ENCODE measurements around the gene PPOX.

PPOX gene

DNA sequence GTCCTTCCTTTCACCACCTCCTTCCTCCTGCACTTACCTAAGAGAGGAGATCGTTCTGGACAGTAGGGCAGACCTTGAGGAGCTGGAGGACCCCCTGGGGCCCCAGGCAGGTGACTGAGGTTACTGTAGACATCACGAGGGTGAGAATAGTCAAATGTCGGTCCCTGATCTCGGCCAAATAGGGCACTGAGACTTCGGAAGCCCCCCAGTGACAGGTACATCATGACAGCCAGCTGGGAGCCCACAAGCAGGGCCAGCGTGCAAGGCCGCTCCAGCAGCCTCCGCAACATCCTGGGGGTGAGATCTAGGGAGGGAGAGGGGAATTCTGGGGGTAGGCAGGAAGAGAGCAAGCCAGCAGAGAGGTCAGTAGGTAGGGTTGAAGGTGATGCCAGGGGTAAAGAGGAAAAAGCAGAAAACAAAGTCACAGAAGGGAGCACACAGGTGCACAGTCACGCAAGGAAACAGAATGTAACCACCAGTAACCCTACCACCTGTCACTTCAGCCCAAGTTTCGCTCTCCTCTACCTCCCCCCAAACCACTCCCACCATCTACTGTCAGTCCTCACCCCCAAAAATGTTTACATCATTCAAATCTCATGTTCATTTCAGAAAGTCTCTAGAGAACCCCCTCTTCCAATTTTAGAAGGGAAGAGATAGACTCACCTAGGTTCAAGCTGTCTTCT, 9.7 kb downstream of the PPOX start:
- DNase-seq (ENCODE audit: low read depth in 2 of 2): no peak

DNA sequence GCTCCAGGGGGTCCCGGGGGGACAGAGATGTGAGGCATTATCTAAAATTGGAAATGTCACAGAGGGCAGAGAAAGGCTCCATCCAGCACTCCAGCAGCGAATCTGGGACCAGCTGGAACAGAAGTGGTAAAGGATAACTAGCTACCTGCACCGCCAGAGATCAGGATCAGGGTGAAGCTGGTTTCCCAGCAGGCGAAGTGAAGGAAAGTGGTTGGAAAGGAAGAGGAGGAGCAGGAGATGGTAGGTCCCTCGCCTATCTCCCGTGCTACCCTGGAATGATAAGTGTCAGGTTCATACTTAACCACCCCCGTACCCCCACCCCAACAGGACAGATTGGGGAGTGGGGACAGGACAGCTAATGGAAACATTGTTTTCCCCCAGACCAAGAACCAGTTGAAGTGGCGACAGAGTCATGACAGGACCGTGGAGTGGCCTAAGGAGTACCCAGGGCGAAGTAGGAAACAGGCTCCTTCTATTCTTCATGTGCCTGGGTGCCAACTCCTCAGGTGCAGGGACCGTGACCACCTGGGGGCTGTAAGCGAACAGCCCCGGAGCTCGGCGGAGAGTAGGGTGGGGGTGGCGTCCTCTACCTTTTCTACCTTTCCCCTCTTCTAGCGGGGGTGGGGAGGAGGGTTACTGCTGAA, 10.4 kb downstream of the PPOX start:
- DNase-seq (ENCODE audit: low read depth in 2 of 2): no peak

DNA sequence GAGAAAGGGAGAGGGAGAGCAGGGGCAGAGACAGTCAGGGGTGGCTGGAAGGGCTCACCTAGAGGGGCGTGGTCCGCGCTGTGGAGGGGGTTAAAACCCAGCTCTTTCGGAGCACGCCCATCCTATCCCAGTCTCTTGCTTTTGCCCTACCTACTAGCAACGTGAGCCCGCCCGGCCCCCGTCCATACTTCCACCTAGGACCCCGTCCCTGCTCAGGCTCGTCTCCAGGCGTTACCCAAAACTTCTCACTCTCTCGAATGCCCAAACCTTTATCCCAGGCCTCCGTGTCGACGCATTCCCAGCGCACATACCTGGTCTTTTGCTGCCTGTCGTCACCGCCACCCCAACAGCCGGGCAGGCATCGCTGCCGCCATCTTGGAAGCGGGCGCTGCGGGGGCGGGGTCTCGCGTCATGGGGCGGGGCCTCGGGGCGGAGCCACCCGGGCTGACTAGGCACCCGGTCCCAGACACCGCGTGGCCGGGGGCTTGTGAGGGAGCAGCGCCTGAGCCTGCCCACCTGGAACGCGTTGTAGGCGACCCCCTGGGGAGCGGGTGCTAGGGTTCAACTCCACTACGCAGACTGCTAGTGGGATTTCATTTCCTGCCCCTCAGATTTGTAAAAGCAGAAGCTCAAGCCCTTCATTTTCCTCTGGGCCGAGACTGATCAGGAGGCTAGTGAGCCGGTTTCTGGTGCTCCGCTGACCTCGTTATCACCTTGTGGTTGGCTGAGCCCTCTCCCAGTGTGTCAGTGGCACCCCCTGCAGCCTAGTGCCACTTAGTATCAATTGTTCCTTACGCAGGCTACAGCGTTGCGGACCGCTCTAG, 11.1 kb downstream of the PPOX start, which contains the start of gene B4GALT3:
B4GALT3 (minus strand) TSS at position 396 of the 824 bp plus-strand sequence. CDS start 1,447 bp downstream, outside the sequence.
- peak; percentile 90 to 91 for DNase-seq (ENCODE audit: low read depth in 2 of 2)

DNA sequence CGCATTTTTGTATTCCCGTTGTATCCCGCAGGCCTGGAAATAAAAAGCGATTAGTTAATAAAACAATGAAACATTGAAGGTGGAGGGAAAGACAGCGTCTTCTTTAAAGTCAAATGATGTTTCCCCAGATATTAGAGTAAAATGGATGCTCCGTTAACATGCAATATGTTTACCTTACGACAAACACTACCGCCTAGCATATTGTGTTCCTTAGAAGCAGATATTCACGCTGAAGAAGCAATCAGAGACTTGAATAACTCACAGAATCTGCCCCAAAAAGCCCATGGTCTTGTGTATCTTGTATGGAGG, 11.7 kb downstream of the PPOX start:
- no peak for DNase-seq (ENCODE audit: low read depth in 2 of 2)

DNA sequence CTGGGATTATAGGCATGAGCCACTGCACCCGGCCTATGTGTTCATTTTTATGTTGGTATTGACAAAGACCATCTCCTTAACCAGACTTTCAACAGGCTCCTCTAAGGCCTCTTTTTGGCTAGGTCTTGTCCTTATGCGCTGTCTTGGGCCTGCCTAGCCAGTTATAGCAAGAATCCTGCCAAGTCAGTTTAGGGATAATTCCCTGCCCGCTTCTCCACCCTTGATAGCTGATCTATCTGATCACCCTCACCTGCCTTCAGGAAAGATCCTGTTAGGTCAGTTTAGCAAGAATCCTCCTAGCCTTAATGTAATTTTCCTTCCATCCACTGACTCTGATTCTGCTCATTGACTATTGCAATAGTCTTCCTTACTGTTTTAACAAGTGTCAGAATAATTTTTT, 13.5 kb downstream of the PPOX start:
- DNase-seq (ENCODE audit: low read depth in 2 of 2): no peak

DNA sequence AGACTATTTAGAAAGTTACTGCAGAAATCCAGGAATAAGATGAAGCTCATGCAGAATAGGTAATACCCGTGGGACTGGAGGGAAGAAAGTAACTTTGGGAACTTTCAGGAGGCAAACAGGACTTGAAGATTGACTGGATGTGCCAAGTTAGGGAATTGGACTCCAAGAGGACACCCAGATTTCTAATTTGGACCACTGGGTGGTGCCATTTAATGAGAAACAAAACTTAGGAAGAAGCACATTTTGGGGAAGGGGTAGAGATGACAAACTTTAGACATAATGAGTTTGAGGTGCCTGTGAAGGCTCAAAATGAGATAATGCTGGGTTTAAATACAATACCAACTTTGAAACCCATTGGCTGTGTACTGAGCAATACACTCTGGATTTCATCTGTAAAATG, 14.4 kb downstream of the PPOX start:
- DNase-seq (ENCODE audit: low read depth in 2 of 2): no peak

DNA sequence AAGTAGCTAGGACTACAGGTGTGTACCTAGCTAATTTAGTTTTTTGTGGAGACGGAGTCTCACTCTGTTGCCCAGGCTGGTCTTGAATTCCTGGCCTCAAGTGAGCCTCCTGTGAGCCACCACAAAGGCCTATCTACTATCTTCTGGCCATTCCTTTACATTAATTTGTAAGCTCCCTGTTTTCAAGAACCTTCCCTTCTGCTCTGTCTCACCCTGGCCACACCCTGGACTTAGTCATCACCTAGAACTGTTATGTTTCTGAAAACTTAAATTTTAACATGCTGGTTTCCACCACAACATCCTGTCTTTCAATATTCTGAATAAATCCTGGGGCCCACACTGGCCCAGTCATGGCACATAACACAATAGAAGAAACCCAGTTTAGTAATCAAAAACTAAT, 16.0 kb downstream of the PPOX start:
- DNase-seq (ENCODE audit: low read depth in 2 of 2): peak in 1 of 2 donors; percentile 48

DNA sequence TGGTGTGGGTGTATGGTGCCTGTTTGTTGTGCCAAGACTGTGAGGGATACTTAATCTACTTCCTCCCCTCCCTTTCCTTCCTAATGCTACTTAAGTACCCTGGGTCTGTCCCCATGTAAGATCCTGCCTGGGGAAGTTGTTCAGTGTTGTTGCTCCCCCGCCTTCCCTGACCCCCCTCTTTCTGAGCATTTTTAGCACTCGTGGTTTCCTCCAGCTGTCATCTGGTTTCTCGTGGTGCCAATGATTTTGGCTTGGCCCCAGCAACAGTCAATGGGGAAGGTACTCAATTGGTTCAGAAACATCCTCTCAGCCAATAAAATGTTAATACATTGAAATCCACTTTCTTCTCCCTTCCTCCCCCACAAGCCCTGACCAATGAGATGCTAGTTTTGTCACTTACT, 19.1 kb downstream of the PPOX start:
- peak; percentile 48 to 56 for DNase-seq (ENCODE audit: low read depth in 2 of 2)

DNA sequence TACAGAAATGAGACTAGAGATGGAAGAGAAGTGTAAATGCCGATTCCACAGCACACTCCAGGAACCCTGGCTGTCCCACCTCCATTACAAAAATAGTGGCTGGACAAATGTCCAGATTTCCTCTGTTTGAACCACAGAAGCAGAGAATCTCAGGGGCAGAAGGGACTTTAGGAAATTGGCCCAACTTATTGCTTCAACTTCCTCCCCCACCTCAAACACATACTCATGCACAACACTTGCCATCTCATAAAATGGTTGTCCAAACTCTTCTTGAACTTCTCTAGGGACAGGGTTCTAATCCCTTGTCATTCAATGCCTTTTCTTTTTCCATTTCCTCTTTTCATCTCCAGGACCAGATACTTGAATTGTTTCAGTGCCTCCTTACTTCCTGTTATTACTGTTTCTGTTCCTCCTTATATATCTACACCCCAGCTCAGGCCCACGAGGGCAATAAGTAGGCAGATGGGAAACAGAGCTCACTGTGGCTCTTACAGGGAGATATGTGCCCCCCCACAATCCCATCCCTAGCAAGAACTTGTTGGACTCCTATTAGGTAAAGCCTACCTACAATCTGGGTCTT, 19.6 kb downstream of the PPOX start:
- no peak for DNase-seq (ENCODE audit: low read depth in 2 of 2)

DNA sequence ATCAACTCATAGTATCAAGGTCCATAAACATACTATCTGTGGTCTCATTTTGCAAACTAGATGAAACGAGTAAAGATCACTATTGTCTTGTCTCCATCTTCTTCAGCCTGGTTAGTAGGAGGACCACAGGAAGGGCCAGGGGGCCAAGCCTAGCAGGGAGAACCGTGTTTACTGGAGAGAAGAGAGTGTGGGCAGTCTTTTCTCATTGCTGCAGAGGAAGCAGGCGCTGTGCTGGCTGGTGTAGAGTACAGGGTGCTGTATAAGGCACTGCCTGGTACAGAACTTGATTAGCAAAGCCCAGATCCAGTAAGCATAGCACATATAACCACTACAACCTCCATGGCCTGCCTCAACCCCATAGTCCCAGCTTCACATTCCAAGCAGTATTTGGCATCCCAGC, 21.1 kb downstream of the PPOX start:
- no peak for DNase-seq (ENCODE audit: low read depth in 2 of 2)

DNA sequence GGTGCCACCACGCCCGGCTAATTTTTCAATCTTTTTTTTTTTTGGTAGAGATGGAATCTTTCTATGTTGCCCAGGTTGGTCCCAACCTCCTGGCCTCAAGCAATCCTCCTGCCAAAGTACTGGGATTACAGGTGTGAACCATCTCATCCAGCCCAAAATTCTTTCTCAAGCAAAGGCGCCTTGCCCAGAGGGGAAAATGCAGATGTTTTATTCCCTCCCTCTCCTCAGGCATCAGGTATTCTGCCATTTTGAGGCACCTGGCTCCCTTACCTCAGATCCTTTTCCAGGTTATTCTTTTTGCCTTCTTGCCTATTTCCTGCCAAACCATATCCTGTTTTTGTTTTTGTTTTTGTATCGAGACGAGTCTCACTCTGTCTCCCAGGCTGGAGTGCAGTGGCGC, 22.2 kb downstream of the PPOX start:
- no peak for DNase-seq (ENCODE audit: low read depth in 2 of 2)

DNA sequence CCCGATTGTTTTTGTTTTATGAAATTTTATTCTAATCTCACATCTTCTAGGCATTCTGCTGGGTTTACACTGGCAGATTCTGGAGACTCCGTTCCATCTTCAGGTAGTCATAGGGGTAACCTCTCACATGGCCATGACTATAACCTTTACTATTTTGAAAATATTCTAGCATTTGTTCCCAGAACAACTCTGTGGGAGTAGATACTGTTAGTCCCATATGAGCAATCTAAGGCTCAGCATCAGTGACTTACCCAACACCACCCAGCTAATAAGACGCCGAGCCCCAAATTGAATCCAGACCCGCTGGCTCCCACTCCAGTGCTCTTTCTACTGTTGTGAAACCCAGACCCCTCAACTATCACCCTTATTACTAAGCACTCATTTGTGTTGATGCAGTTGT, 22.8 kb downstream of the PPOX start:
- DNase-seq (ENCODE audit: low read depth in 2 of 2): no peak

DNA sequence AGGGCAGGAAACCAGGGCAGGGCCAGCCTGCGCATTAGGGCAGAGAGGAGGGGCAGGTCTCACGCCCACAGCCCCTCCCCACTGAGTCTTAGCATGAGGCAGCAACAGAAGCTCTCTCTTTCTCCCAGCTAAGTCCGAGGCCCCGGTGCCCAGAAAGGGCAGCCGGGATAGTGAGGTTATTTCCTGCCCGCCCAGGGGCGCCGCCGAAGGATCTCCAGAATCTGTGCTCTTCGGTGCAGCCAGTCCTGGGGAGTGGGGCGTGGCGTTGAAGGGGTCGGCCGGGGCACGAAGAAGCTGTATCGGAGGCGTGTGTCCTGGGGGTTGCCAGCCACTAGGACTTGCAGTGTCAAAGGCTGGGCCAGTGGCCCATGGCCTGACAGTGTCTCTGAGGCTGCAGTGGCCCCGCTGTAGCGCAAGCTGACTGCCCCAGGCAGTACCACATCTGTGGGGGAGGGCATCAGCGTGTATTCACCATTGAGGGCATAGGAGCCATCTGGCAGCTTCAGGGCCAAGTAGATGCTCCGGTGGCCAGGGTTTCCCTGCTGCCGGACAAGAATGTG, 24.8 kb downstream of the PPOX start:
- no peak for DNase-seq (ENCODE audit: low read depth in 2 of 2)

DNA sequence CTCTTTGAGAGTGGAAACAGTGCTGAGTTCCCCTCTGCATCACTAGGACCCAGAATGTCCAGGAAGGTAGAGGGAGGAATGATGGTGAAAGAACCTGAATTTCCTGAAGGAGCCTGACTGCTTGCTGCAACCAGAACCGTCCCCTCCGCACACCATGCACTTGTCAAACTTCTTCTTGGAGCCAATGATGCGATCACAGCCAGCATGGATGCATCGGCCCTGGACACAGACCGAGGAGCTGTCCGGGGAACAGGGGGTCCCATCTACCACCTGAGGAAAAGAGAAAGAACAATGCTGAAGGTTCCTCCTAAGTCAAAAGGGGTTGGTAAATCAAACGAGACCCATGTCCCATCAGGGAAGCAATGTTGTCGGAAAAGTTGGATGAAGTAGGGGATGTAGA, 25.7 kb downstream of the PPOX start:
- DNase-seq (ENCODE audit: low read depth in 2 of 2): no peak

DNA sequence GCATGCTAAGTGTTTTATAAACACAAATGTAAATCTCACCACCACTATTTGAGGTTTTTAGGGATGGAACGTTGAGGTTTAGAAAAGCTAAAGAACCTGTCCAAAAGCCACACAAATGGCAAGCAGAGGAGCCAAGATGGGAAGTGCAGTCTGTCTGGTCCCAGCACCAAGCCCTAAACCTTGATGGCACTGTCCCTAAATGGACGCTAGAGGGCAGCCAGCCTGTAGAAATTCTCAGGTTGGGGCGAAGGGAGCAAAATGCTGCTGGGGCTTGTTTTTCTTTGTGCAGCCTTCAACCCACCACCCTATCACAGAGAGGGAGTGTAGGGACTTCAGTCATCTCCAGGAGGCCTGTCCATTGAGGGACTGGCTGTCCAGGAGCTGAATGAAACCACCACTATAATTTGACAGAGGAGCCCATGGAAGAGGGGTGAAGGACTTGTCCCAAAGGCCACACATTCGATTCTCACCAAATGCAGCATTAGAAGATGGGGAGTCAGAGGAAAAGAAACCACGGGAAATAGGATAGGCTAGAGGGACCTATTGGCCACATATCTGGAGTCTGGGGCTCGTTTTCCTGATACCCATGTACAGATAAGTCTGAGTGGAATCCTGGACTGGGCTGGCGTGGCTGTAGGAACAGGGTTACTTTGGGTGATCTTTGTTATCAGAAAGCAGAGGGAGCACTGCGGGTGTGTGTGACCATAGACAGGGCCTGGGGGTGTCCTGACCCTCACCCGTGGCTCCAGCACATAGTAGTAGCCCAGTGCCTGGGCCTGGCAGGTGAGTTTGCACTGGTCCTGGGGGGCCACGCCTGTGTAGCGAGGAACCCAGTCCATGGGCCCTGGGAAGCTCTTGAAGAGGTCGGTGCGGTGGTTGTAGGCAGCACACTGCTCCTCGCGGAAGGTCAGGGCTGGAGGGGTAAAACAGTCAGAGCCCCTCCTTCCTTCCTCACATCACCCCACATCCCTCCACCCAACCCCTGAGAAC, 26.5 kb downstream of the PPOX start:
- DNase-seq (ENCODE audit: low read depth in 2 of 2): peak in 1 of 2 donors; percentile 39

DNA sequence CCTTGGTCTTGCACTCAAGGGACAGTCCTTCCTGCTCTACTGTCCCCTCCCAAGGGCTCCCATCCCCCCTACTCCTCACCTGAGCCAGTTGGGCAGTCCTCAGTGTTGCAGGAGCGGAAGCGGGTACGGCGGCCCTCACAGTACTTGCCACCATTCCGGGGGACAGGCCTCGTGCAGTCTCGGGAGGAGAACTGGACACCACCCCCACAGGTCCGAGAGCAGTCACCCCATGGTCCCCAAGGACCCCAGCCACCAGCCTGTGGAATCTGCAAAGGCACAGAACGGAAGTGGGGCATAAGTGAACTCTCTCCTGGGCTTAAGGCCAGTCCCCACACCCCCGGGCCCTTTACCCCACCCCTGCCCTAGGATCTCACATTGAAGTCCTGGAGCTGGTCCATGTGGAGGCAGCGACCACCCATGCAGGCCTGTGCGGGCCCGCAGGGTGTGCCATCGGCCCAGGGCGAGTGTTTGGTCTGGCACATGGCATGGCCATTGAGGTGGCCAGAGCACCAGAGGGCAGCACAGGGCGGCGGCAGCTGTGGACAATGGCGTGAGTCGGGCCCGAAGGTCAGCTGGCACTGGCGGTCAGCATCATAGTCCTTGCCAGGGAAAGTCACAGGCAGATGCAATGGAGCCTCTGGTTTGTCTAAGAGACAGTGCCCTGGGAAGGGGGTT, 27.5 kb downstream of the PPOX start:
- DNase-seq (ENCODE audit: low read depth in 2 of 2): no peak

DNA sequence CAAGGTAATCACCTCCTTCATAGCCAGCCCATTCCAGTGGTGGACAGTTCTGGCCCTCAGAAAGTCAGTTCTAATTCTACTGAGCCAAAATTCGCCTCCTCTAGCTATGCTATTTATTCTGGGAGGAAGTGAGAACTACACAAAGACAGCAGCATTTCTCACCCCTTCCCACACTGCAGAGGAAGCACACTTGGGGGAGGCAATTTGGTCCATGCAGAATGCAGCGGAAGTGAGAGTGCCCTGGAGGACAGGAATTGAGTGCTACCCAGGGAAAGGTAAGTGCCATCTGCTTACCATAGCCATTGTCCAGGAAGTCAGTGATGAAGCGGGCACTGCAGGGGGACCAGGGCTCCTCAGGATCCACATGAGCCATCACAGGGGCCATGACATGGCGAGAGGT, 28.9 kb downstream of the PPOX start:
- no peak for DNase-seq (ENCODE audit: low read depth in 2 of 2)

DNA sequence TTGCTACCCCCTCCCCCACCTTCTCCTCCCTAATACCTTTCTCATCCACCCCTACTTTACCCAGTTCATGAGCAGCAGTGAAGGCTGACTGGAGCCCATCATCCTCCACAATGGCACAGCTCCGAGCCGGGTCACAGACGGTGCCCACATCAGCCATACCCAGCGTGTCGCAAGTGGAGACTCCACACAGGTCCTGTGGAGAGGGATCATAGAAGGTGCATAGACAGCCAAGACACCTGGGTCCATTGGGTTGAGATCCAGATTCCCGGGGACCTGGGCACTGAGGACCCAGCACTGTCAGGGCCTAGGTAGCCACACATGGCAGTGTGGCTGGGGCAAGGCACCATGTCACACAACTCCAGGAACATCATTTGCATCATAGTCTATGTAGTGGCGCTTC, 29.9 kb downstream of the PPOX start:
- DNase-seq (ENCODE audit: low read depth in 2 of 2): no peak

DNA sequence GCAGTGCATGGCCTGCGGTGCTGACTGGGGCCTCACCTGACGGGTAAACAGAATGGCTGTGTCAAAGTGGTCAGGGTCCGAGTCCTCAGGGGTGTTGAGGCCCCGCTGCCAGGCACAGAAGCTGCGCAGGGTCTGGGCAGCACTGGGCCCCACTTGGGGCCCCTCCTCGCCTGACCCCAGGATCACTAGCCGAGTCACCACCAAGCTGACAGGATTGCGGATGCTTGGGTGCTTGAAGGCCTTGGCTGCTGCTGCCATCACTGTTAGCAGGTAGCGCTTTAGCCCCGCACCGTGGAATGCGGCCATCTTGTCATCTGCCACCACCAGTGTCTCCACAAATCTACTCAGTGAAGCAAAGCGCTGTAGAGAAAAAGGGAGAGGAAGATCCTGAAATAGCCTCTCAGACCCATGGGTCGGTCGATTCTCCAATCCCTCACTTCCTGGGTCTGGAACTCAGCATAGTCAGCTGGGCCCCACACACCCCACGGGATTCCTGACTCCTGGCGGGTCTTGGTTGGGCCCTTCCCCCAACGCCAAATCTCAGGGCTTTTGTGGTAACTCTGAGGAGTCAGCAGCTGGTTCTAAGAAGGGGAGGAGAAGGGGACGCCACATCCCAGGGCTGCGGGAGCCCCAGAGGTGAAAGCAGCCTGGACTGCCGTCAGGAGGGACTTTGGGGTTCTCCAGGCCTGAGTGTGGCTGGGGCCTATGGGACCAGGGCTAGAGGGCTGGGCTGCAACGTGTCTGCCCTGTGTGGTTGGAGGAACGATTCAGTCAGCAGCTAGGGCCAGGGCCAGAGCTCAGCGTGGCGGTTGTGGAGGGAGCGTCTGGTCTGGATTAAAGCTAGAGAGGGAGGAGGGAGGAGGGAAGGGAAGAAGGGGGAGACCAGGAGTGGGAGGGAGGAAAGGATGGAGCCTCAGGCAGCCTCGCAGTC, 30.6 kb downstream of the PPOX start:
- DNase-seq (ENCODE audit: low read depth in 2 of 2): no peak

Measured in stimulated activated CD8-positive, alpha-beta memory T cell treated with anti-CD3 and anti-CD28 coated beads, Interleukin-15, amount 100 ng/mL, for 48 hours (primary cell).